HG02981 (cell line): ENCODE results near the gene UGDH.
A peak's percentile ranks its signal among the peaks of the same experiment; 100 is the strongest.
"Not testable (repeated sequence)": the region's sequence is repeated elsewhere in the genome, so short reads cannot be mapped to it uniquely, and the experiment has no call there.

ENCODE experiments used
- ATAC-seq: cut with Tn5 transposase; IDR thresholded peaks from one replicate; pipeline ENCODE4 v1.9.1; 2021; ENCODE audit warnings: mild to moderate bottlenecking, moderate library complexity; ENCODE audit not compliant: unreplicated experiment

UGDH gene

DNA sequence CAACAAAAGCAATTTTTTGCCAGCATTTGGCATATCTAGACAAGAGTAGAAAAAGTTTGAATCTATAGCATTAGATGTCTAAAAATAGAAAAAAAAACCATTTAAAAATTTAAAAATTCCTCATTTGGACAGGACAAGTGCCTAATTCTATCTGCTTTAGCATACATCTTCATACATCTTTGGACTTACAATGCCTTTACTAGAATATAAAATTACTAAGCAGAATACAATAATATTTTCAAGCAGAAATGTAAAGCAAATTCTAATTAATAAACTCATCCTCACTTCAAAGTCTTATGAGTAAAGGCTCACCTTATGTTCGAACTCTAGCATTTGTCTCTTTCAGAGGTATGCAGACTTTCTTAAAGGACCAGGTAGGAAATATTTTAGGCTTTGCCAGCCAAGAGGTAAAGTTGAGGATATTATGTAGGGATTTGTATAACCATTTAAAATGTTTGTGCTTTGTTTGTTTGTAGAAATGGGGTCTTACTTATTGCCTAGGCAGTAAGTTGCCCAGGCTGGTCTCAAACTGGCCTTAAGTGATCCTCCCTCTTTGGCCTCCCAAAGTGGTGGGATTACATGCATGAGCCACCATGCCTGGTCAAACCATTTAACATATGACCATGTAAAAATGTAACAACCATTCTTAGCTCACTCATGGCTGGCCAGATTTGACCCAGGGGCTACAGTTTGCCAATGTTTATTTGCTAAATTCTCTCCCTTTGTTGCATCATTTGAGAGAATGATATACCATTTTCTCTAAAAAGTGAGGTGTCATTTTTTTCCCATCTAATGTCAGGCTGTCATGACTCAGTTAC is 29.1 kb downstream of the UGDH start:
- no peak for ATAC-seq

DNA sequence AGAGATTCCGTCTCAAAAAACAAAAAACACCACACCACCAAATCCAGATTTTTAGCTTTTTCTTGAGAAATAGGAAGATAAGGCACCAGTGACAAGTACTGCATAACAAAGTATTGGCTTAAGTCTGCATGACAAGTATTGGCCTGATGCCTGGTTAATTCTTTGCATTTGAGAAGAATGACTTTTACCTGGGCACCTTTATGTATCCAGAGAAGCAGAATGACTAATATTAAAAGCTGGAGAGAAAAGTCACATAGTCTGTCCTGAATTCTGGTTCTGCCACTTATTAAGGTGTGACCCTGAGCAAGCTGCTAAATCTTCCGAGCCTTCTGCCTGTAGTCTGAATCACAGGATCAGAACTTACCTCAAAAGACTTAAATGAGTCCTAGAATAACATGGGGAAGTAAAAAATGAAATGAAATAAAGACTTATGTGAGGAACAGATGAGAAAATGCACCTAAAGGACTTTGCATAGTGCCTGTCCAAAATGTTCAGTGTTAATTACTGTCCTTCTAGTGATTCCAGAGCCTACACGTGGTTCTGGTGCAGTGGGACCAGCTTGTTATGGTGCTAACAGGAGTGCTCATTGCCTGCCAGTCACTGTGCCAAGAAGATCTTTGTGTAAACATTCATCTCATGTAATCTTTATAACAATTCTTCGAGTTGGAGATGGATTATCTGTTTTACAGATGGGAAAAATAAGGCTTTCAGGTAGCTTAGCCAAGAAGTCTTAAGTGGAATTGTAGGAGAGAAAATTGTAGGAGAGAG is 31.6 kb downstream of the UGDH start:
- no peak for ATAC-seq

DNA sequence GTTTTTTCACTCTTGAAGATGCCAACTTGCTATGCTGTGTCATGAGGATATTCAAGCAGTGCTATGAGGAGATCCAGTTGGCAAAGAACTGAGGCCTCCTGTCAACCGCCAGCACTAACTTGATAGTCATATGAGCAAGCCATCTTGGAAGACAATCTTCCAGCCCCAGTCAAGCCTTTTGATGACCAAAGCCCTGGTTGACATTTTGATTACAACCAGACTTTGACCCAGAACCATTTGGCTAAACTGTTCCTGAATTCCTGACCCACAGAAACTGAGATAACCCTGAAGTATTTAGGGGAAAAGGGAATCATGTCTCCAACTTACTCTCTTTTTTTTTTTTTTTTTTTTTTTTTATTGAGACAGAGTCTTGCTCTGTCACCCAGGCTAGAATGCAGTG is 32.9 kb downstream of the UGDH start:
- ATAC-seq = no peak

DNA sequence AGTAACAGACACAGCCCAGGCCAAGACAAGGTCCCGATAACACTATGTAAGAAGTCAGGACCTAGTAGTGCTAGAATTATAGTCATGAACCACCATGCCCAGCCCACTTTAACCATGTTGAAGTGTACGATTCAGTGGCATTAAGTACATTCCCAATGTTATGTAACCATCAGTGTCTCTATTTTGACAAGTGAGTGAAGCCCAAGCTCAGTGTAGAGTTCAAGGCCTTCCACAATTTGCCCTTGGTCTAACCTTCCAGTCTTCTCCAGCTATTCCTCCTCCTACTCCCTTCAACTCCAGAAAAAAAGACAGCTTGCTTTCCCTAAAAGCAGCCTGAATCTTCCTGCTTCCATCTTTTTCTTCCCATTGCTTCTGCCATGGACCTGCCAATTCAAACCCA is 36.9 kb downstream of the UGDH start:
- ATAC-seq = no peak

DNA sequence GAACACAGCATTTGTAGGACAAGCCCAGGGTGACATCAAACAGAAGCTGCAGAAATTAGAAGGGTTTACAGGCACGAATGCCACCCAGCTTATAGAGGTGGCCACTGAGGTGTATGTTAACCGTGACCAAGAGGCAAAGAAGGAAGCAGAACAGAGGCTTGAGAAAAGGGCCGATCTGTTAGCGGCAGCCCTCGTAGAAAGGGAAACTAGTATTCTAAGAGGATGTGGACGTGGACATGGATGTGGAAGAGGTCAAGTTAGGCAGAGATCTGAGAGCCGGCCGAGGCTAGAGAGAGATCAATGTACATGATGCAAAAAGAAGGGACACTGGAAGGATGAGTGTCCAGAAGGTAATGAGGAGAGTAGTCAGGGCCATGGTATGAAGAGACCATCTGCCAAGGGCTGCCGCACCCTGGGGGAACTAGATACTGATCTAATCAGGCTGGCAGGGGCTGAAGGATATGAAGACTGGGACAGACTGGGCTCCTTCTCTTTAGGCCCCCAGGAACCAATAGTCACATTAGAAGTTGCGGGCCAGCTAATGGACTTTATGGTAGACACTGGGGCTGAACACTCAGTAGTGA is 40.9 kb downstream of the UGDH start:
- ATAC-seq = no peak

DNA sequence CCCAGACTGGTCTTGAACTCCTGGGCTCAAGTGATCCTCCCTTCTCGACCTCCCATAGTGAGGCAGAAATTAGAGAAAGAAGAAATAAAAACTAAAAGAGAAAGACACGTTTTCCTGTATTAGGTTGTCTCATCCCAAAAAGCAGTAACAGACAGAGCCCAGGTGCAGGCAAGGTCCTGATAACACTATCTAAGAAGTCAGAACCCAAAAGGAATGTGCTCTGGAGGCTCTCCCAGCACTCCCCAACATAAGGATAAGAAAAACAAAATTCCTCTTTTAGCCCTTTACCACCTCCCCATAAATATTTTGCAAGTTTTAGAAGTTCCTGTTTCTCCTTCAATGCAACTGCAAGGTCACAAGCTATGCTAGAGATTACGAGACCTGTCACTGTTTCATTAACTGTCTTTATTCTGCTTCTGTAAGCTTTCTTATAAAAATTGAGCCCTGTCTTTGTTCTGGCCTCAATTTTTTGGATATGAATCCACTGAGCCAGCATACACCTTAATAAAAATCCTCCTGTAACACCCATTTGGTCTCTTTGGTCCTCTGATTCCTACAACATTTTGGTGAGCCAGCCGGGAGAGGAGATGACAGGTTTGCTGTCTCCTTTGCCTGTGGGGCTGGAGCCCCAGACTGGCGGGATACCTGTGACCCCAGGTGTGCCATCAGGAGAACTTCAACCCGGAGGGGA is 42.5 kb downstream of the UGDH start:
- ATAC-seq = no peak

DNA sequence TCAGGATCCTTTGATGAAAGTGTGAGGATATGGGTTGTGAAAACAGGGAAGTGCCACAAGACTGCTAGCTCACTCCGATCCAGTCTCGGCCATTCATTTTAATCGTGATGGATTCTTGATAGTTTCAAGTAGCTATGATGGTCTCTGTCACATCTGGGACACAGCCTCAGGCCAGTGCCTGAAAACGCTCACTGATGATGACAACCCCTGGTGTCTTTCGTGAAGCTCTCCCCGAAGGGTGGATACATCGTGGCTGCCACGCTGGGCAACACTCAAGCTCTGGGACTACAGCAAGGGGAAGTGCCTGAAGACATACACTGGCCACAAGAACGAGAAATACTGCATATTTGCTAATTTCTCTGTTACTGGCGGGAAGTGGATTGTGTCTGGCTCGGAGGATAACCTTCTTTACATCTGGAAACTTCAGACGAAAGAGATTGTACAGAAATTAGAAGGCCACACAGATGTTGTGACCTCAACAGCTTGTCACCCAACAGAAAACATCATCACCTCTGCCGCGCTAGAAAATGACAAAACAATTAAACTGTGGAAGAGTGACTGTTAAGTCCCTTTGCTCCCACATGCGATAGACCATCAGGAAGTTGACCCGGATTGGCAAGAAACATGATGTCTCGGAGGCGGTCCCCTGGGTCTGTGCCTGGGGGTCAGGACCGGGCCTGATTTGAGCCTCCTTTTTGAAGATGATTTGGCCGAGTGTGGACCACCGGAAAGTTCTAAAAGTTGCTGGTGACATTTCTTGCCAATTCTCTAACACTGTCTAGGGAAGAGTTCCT is 46.1 kb downstream of the UGDH start:
- ATAC-seq = no peak

DNA sequence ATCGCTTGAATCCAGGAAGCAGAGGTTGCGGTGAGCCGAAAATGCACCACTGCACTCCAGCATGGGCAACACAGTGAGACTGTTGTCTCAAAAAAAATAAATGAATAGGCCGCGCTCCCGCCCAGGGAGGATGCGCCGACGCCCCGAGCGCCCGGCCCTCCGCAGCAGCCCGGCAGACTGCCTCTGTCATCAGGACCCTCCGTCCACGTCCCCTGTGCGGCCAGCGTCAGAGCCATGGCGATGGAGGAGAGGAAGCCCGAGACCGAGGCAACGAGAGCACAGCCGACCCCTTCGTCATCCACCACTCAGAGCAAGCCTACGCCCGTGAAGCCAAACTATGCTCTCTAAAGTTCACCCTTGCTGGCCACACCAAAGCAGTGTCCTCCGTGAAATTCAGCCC is 47.0 kb downstream of the UGDH start:
- no peak for ATAC-seq

DNA sequence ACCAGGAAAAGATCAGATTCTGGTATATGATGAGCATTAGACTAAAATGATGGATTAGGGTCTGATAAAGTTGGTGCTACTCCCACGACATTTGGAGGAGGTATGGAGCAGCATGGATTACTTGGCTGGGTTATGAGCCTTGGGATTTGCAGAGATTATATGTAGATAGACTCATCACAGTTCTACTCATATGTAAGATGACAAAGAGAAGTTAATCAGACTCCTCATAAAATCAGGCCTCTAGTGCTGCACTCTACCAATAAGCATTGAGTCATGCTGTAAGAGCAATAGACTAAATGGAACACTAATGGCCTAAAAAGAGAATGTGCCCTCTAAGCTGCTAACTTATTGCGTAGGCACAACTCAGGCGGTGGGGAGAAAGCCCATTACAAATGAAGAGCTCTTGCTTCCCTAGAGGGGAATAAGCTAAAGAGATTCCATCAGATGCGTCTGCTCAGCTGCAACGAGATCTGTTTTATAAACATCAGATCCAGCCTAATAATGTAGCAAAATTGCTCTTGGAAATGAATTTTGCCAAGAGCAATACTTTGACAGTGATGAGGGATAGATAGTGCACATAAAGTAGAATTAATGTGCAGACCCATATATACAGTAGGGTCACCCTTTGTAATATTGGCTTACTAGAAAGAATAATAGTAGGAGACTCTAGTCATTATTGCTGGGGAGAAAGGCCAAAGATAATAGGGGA is 50.9 kb downstream of the UGDH start:
- no peak for ATAC-seq

DNA sequence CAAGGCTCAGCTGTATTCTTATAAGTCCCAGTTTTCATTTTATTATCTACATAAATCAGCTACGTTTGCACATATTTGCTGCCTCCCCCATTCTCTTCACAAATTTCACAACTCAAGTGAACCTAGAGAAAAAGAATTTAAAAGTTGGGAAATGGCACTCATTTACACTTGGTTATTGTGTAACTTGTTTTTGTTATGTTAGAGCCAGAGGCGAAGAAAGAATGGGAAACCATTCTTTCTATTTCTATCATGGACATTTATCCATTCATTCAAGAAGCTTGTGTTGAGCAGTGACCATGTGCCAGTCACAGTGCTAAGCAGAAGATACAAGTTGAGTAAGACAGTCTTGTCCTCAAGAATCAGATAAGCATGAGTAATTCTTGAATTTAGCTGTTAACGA is 54.8 kb downstream of the UGDH start:
- ATAC-seq = no peak

DNA sequence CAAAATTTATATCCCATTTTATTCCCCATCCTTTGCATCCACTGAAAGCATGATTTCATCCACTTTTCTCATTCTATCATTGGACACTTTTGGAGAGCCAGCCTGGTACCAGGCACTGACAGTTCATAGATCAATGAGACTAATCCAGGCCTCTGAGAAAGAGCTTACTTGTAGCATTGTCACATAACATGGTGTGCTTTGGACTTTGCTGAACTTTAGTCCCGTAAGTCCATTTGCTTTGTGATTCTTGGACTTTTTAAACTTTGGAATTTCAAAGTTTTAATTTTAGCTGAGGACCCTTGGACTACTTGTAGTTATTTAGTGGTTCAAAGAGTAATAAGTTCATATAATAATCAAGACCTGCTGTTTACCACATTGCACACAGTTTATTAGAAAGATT is 56.8 kb downstream of the UGDH start:
- no peak for ATAC-seq

DNA sequence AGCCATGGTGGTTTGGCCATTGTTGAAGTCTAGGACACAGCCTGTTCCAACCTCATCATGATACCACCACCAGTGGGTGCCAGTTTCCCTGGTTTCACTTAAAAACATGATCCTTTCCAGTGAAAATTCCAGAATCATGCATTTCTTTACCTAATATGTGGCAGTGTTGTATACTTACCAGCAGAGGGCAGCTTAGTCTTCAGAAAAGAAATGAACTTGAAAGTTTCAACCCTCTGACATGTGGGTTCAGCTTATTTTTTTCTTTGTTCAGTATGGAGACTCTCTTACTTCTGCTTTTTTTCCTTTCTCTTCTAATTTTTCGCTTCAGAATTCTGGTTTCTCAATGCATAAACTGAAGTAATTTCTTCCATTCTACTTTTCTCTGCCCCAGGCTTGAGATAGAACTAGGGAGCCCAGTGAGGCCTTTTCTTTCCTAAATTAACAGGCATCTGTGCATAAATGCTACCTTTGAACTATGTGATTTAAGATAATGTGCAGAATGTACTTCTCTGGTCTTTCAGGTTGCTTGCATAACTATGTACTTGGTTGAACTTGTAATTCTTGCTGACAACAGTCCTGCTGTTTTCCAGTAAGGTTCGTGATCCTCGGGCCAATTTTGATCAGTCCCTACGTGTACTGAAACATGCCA is 57.7 kb downstream of the UGDH start:
- ATAC-seq = peak; percentile 84

DNA sequence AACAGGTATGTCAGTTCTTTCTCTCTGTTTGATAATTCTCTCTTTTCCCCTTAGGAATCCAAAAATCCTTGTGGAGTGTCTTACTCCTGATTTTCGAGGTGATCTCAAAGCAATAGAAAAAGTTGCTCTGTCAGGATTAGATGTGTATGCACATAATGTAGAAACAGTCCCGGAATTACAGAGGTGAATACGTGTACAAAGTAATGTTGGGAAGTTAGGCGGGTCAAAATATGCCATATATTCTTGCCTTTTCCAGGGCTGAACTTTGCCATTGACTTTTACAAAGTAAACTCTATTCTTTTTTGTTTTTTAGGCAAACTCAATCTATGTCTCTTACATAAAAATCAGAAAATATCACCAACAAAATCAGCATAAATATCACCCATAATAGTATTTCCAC is 59.8 kb downstream of the UGDH start:
- ATAC-seq = no peak

DNA sequence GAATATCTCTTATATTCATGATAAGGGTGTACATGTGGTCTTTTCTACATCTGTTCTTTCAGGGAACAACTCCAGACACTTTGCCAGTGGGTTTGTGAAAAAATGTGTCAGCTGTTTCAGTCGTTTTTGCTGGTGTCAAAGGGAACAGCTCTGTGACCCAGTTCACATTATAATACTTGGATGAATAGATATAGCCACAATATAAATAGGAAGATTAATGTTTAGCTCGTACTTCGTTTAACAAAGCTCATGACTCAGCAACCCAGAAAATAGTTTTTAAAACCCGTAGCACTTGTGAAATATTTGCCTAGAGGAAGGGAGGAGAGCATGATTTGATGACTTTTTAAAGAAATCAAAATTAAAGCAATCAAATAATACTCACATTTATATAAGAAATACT is 60.5 kb downstream of the UGDH start:
- ATAC-seq = no peak

DNA sequence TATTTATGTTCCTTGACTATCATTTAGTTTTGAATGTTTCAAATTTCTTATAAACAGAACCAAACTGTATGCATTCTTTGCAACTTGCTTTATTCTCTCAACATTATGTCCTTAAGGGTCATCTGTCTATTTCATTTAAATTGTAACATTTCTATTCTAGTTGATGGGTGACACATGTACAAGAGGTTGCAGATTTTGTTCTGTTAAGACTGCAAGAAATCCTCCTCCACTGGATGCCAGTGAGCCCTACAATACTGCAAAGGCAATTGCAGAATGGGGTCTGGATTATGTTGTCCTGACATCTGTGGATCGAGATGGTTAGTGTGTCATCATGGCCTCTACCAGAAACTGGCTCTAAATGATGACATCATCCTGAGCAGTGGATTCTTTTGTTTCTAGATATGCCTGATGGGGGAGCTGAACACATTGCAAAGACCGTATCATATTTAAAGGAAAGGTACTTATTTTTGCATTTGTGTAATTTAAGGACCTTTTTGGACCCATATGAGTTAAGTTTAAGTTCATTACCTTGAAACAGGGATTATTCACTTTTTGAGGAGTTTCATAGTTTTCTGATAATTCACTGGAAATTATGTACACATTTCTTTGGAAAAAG is 62.2 kb downstream of the UGDH start:
- ATAC-seq = no peak

DNA sequence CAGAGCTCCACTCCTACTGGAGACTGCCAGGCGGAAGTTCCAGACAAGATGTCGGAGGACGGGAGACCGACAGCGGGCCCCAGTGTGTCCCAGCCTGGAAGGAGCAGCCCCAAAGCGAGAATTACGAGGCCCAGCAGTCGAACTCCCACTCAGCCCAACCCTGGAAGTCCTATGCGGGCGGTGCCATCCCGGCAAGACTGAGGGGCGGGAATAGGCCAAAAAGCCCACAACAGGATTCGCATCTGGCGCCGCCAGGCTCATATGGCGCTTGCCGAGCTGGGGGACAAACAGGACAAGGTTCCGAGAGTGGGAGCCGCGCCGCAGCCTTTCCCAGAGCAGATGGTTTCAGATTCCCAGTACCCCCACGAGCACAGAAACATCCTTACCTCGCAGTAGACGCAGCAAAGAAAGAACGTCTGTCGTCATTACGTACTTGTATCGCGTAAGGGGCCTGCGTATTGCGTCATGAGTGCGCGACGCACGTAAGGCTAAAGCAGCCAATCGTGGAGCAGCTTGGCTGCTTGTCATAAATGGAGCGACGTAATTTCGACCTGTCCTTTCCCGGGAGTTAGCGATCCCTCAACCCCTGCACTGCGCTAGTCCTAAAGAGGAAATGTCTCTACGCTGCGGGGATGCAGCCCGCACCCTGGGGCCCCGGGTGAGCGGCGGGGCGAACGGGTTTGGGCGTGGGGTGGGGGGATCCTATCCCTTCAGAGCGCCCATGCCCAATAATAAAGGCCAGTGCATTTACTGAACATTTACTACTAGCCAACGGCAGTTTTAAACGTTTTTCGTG is 68.5 kb downstream of the UGDH start, which contains the start of the genes LIAS and RPL9:
Gene LIAS (plus strand): TSS at position 552 of the 796 bp plus-strand sequence. CDS start 62 bp downstream, at position 614.
Gene RPL9 (minus strand): TSS at position 418 of the 796 bp plus-strand sequence. CDS start 483 bp downstream, outside the sequence.
- ATAC-seq = peak; percentile 84

DNA sequence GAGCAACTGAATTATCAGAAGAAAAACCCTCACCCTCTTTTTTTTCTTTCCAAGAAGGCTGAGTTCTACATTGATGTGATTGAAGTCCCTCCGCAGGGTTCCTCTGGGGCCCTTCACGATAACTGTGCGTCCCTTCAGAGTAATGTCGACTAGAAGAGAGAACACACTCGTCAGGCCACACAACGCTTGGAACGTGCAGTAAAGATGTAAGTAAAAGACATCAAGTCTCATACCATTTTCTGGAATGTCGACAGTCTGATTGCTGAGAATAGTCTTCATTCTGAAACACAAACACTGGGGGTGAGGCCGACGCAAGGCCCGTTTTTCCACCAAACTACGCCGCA is 69.1 kb downstream of the UGDH start:
- ATAC-seq = not testable (repeated sequence)
